Body of pancreas (tissue), 4 donors: Measurements from ENCODE around the gene SLC25A1.

Source experiments
- CTCF ChIP-seq, 7 experiments: fragments of 450-650 bp in 4 of 7; fragments of 200-600 bp in 3 of 7; sonication (generic) in 3 of 7; IDR thresholded peaks; one replicate each; pipeline ENCODE4 v1.5.1; 2016 to 2019; ENCODE audit warnings: antibody characterized with exemption in 7 of 7
- POLR2A ChIP-seq, 3 donors: fragments of 450-650 bp; IDR thresholded peaks; one replicate each; pipeline ENCODE4 v1.6.1; 2016; ENCODE audit warnings: antibody characterized with exemption in 3 of 3, mild to moderate bottlenecking in 2 of 3

DNA sequence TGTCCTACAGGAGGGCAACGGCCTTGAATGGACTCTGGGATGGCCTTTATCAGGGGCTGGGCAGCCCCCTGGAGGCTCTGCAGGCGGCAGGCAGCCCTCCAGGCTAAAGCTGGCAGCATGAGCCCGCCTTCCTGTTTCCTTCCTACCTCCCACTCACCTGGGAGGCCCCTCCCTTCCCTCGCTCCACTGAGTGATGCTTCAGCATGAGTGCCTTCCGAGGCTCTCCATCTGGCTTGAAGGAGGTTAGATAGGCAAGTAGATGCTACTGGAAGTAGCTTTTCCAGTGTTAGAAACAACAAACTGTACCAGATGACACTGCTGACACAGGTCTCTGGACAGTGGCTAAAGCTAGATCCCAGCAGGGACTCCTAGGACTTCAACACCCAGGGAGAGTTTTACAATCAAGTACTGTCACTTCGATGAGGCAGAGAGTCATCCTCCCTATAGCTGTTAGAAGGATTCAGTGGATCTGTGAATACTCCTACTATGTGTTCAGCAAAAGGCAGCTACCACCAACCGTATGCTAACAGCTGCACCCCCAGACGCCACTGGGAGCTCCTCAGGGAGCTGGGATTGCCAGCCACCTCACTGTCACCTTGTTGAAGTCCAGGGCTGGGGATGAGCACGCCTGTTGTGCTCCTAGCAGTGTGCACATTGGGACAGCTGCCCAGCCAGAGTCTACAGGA is 4.1 kb upstream of the SLC25A1 start:
- no peak for TF ChIP-seq CTCF (IDR thresholded peaks at IDR 0.05)
- no peak for TF ChIP-seq POLR2A (IDR thresholded peaks at IDR 0.05)
